IMR-90 (cell line): ENCODE data around the gene CSAD. TPM values are rescaled to one million over a fixed set of nuclear protein-coding genes. Genes with fewer than 3 reads are reported as not detected.
A peak's percentile ranks its signal among the peaks of the same experiment; 100 is the strongest.

Source experiments
- ATAC-seq: fragments of 200-7000 bp; cut with Tn5 transposase; 2 replicates; pipeline ENCODE4 v1.9.1; 2020; ENCODE audit warnings: low read depth, mild to moderate bottlenecking, moderate library complexity
- BruUV-seq: library from RNA; stranded (reverse); fragments of 400-500 nt; replicated peaks from 2 replicates; lab custom pipeline; 2021; lab: Mats Ljungman, UMichigan
- CTCF ChIA-PET: fragments of 300-600 bp; formaldehyde crosslinking; extraction: SDS; loops from one replicate; lab custom pipeline; 2021; ENCODE audit warnings: antibody characterized with exemption; lab: Yijun Ruan, JAX
- POLR2A ChIA-PET: fragments of 300-600 bp; sonication (Branson Sonifier 250); formaldehyde crosslinking; loops from one replicate; lab custom pipeline; 2022; ENCODE audit warnings: antibody characterized with exemption; ENCODE audit not compliant: unreplicated experiment; lab: Charles Lee
- DNase-seq: peaks from one replicate; pipeline ENCODE4 v3.0.0; 2013
- H2AFZ ChIP-seq: replicated peaks from 2 replicates; pipeline ENCODE3; 2013; ENCODE audit warnings: low read length, mild to moderate bottlenecking; ENCODE audit not compliant: poor library complexity
- H2AK5ac ChIP-seq: 2 replicates; pipeline ENCODE4 v1.6.1; 2013; ENCODE audit warnings: low read depth, low read length, inconsistent platforms
- H2AK9ac ChIP-seq: replicated peaks from 2 replicates; pipeline ENCODE3; 2013; ENCODE audit warnings: mild to moderate bottlenecking, low read depth, low read length, moderate library complexity; ENCODE audit not compliant: poor library complexity
- H2BK120ac ChIP-seq: 2 replicates; pipeline ENCODE4 v1.6.1; 2013; ENCODE audit warnings: low read depth, low read length, inconsistent platforms
- H2BK15ac ChIP-seq: 3 replicates; pipeline ENCODE4 v1.6.1; 2013; ENCODE audit warnings: low read depth, low read length, inconsistent platforms
- H2BK20ac ChIP-seq: 2 replicates; pipeline ENCODE4 v1.6.1; 2013; ENCODE audit warnings: low read depth, mild to moderate bottlenecking, inconsistent platforms, low read length, moderate library complexity
- H2BK5ac ChIP-seq: 2 replicates; pipeline ENCODE4 v1.6.1; 2013; ENCODE audit warnings: mild to moderate bottlenecking, low read depth, low read length, inconsistent platforms; ENCODE audit not compliant: poor library complexity, severe bottlenecking
- H3K14ac ChIP-seq: replicated peaks from 2 replicates; pipeline ENCODE4 v1.6.1; 2013; ENCODE audit warnings: low read depth, low read length, inconsistent platforms
- H3K18ac ChIP-seq: 2 replicates; pipeline ENCODE4 v1.6.1; 2013; ENCODE audit warnings: low read depth, low read length, control low read depth
- H3K23ac ChIP-seq: 2 replicates; pipeline ENCODE4 v1.6.1; 2013; ENCODE audit warnings: low read depth, low read length, inconsistent platforms
- H3K27ac ChIP-seq: 2 replicates; pipeline ENCODE4 v1.5.1; 2013; ENCODE audit warnings: mild to moderate bottlenecking, control low read depth, low read length; ENCODE audit not compliant: insufficient read depth
- H3K27me3 ChIP-seq: 2 replicates; pipeline ENCODE4 v1.6.1; 2013; ENCODE audit warnings: low read length; ENCODE audit not compliant: control insufficient read depth, insufficient read depth
- H3K36me3 ChIP-seq: 2 replicates; pipeline ENCODE4 v1.6.1; 2013; ENCODE audit warnings: low read length, mixed read lengths; ENCODE audit not compliant: control insufficient read depth, insufficient read depth
- H3K4ac ChIP-seq: 2 replicates; pipeline ENCODE4 v1.6.1; 2013; ENCODE audit warnings: low read depth, low read length, inconsistent platforms
- H3K4me1 ChIP-seq: 2 replicates; pipeline ENCODE4 v1.6.1; 2013; ENCODE audit warnings: low read length, mixed read lengths; ENCODE audit not compliant: control insufficient read depth, insufficient read depth
- H3K4me2 ChIP-seq: 2 replicates; pipeline ENCODE4 v1.6.1; 2013; ENCODE audit warnings: low read depth, mild to moderate bottlenecking, control low read depth, low read length, moderate library complexity
- H3K4me3 ChIP-seq: 2 replicates; pipeline ENCODE4 v1.5.1; 2013; ENCODE audit warnings: low read depth, mild to moderate bottlenecking, control low read depth, low read length, moderate library complexity; ENCODE audit not compliant: insufficient read depth
- H3K56ac ChIP-seq: 2 replicates; pipeline ENCODE4 v1.6.1; 2013; ENCODE audit warnings: low read length, inconsistent platforms; ENCODE audit not compliant: insufficient read depth; ENCODE audit errors: extremely low read depth
- H3K79me1 ChIP-seq, 2 experiments: 2 replicates each; pipeline ENCODE4 v1.6.1; 2013; ENCODE audit warnings: low read length in 2 of 2, inconsistent platforms in 1 of 2, low read depth in 1 of 2
- H3K9ac ChIP-seq: 2 replicates; pipeline ENCODE4 v1.6.1; 2013; ENCODE audit warnings: low read depth, low read length, control low read depth
- H3K9me1 ChIP-seq: 2 replicates; pipeline ENCODE4 v1.6.1; 2013; ENCODE audit warnings: low read length, inconsistent platforms; ENCODE audit not compliant: insufficient read depth
- H3K9me3 ChIP-seq: 2 replicates; pipeline ENCODE4 v1.6.1; 2013; ENCODE audit warnings: low read length; ENCODE audit not compliant: control insufficient read depth, insufficient read depth
- H4K20me1 ChIP-seq: 2 replicates; pipeline ENCODE4 v1.6.1; 2013; ENCODE audit warnings: low read length, inconsistent platforms; ENCODE audit not compliant: insufficient read depth
- H4K5ac ChIP-seq: 2 replicates; pipeline ENCODE4 v1.6.1; 2013; ENCODE audit warnings: mild to moderate bottlenecking, low read depth, low read length, control low read depth
- H4K8ac ChIP-seq, 2 experiments: 2 replicates each; pipeline ENCODE4 v1.6.1; 2013; ENCODE audit warnings: low read depth in 2 of 2, low read length in 2 of 2, control low read depth in 1 of 2, inconsistent platforms in 1 of 2
- H4K91ac ChIP-seq: 2 replicates; pipeline ENCODE4 v1.6.1; 2013; ENCODE audit warnings: low read depth, low read length, inconsistent platforms; ENCODE audit not compliant: insufficient read depth
- CEBPB ChIP-seq: IDR thresholded peaks from 2 replicates; pipeline ENCODE4 v1.6.1; 2012; ENCODE audit warnings: low read depth, low read length, improper control_type of control experiment
- SMC3 ChIP-seq: fragments of 150-350 bp; IDR thresholded peaks from 2 replicates; pipeline ENCODE4 v1.6.1; 2016; ENCODE audit warnings: low read depth, mild to moderate bottlenecking, antibody characterized with exemption, low read length, moderate library complexity
- WGBS, 2 experiments: methylation state at CpG; one replicate each; pipeline versions ENCODE4 v1.1.5 to v1.1.7; 2013; ENCODE audit warnings: missing lambda C conversion rate in 2 of 2; ENCODE audit not compliant: insufficient read length in 1 of 2; ENCODE audit errors: extremely low coverage in 2 of 2; 5-methylcytosine and 5-hydroxymethylcytosine counted together
- dilution Hi-C: fragments of 300-500 bp; cut with HindIII; formaldehyde crosslinking; loops from one replicate; pipeline ENCODE4 v1.14.3; 2018; ENCODE audit warnings: low sequenced_read_pairs; ENCODE audit not compliant: unreplicated experiment
- in situ Hi-C: fragments of 300-500 bp; cut with MboI; formaldehyde crosslinking; loops from 3 replicates; pipeline ENCODE4 v1.14.3; 2019; ENCODE audit warnings: low sequenced_read_pairs, inconsistent platforms, mixed read lengths
- intact Hi-C: fragments of 100-400 bp; cut with micrococcal nuclease; formaldehyde crosslinking; loops from 2 replicates; pipeline ENCODE4 v1.10.0; 2022
- polyA plus RNA-seq, 3 experiments: library from polyadenylated mRNA; depleted of rRNA; stranded (reverse); fragments of >200 nt; gene quantifications; 2 replicates each; pipeline ENCODE4 v1.2.3, GENCODE V29; 2012; ENCODE audit warnings: low replicate concordance in 1 of 3
- total RNA-seq: library from RNA; depleted of rRNA; stranded (reverse); fragments of >200 nt; gene quantifications from 2 replicates; pipeline ENCODE4 v1.2.3, GENCODE V29; 2012

Gene CSAD
- total and polyA plus RNA-seq, 2 of the 4 experiments (the other 2 are of a cell fraction): 5.4 to 45.6 TPM

DNA sequence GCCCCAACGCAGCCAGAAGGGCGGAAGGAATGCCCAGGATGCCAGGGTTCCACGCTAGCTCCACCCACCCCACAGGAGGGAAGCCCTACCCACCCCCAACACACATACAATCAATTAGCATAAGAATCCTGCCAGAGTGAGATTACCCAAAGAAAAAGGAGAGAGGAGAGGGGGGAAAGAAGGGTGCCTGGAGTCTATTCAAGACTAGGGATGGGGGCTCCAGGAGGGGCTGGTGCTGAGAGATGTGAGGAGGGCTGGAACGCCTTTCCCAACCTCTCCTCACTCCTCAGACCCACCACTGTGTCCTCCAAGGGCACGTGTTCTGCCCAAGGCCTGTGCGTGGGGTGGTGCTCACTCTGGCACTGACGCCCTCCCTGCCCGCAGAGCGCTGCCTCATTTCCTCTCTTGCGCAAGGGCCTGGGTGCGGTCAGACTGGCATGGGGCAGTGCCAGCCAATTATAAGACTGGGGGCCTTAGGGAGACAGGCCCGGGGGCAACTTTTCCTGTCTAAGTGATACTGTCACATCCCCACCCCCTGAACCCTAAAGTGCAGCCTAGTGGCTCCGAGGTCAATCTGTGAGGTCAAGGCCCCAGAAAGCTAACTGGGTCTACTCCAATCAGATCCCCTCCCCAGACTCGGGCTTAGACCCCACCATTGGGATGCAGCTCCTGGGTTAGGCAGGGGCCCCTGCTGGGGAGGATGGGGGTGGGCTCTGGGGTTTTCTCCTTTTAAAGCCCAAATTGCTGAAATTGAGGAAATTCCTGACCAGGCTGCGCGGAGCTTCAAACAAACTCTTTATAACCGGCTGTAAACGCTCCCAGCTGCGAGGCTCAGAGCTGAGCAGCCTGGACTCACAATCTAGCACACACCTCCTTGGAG is 36.6 kb upstream of the CSAD start:
- peak overlapping the region; percentile 32 for H3K9ac ChIP-seq

More for the DNA sequence above, 36.6 kb upstream of the CSAD start:
- POLR2A ChIA-PET: no interaction called here
- peak overlapping the region; percentile 80 for H3K4me2 ChIP-seq
- H2BK120ac ChIP-seq: peak overlapping the region; percentile 56
- CTCF ChIA-PET: no interaction called here
- dilution Hi-C loops: no loop called here
- H4K8ac ChIP-seq: peak overlapping the region; percentile 17 to 76; a peak in 3 of 4 replicates
- H3K9me3 ChIP-seq: no peaks in the 10 kb centered on the region
- peak overlapping the region; percentile 73; the same call in 1 of the 2 replicates for H2AK5ac ChIP-seq
- H3K18ac ChIP-seq: peak overlapping the region; percentile 83; the same call in 1 of the 2 replicates
- peaks cover 25% of the 10 kb centered on the region for H3K36me3 ChIP-seq
- H3K14ac ChIP-seq: peak overlapping the region; percentile 89
- H2BK5ac ChIP-seq: peak overlapping the region; percentile 53
- ATAC-seq: no peak
- peak overlapping the region; percentile 89 for H3K4ac ChIP-seq
- in situ Hi-C loops: loop anchor here (10.0 kb wide), 1 partner anchor 298 kb away; no protein-coding TSS in a partner anchor
- TF ChIP-seq SMC3 (no peak), CEBPB (peak; percentile 94)
- peak overlapping the region; percentile 7; the same call in 1 of the 2 replicates for H3K56ac ChIP-seq
- peak overlapping the region; percentile 75 for H4K91ac ChIP-seq
- H3K23ac ChIP-seq: peak overlapping the region; percentile 85
- H2AFZ ChIP-seq: peak overlapping the region; percentile 61
- peak overlapping the region; percentile 58; the same call in 1 of the 2 replicates for H3K27ac ChIP-seq
- intact Hi-C loops: loop anchor here (1.0 to 10.0 kb wide), 2 partner anchors 35 to 108 kb away; partner anchors contain the start of gene AAAS
- 37% methylated on average over 6 of the region's 19 CpGs; no CpG with 5 or more reads in 1 of the 2 experiments for WGBS, 2 experiments
- H3K4me1 ChIP-seq: peaks cover 24% of the 10 kb centered on the region
- no peaks in the 10 kb centered on the region for H3K27me3 ChIP-seq
- H3K4me3 ChIP-seq: 0 out of 2 replicates have a peak overlapping the region, but pooled peaks have one; percentile 53
- peak overlapping the region; percentile 7; the same call in 1 of the 3 replicates for H2BK15ac ChIP-seq
- peaks cover 12% of the 10 kb centered on the region for H4K20me1 ChIP-seq
- H2BK20ac ChIP-seq: peak overlapping the region; percentile 72
- BruUV-seq: no TSS peak
- DNase-seq: no peak
- H2AK9ac ChIP-seq: peak overlapping the region; percentile 92
- H3K9me1 ChIP-seq: peaks cover 11% of the 10 kb centered on the region
- peaks cover 30 to 69% of the 10 kb centered on the region in 2 experiments for H3K79me1 ChIP-seq
- peak overlapping the region; percentile 18 for H4K5ac ChIP-seq
